HEK293 (cell line): ENCODE data around the gene WTAP.

ENCODE experiments used
- CTCF ChIP-seq: fragments of 450-650 bp; formaldehyde crosslinking; IDR thresholded peaks from 2 replicates; pipeline ENCODE4 v1.5.1; 2016; ENCODE audit warnings: missing biosample characterization, missing genetic modification characterization
- ELK4 ChIP-seq: IDR thresholded peaks from 2 replicates; pipeline ENCODE4 v1.6.1; 2011; ENCODE audit warnings: mild to moderate bottlenecking, low read depth, low read length, borderline replicate concordance
- FEZF1 ChIP-seq: fragments of 450-650 bp; formaldehyde crosslinking; IDR thresholded peaks from 2 replicates; pipeline ENCODE4 v1.5.1; 2016; ENCODE audit warnings: missing biosample characterization, missing genetic modification characterization
- YY1 ChIP-seq: fragments of 450-650 bp; formaldehyde crosslinking; IDR thresholded peaks from 2 replicates; pipeline ENCODE4 v1.5.1; 2018; ENCODE audit warnings: missing biosample characterization, missing genetic modification characterization
- ZNF114 ChIP-seq: fragments of 450-650 bp; formaldehyde crosslinking; IDR thresholded peaks from 2 replicates; pipeline ENCODE4 v1.5.0; 2017; ENCODE audit warnings: missing biosample characterization, missing genetic modification characterization
- ZNF133 ChIP-seq: fragments of 450-650 bp; formaldehyde crosslinking; IDR thresholded peaks from 2 replicates; pipeline ENCODE4 v1.5.1; 2016; ENCODE audit warnings: missing biosample characterization, missing genetic modification characterization
- ZNF148 ChIP-seq: fragments of 450-650 bp; formaldehyde crosslinking; IDR thresholded peaks from 2 replicates; pipeline ENCODE4 v1.5.0; 2017; ENCODE audit warnings: missing biosample characterization, missing genetic modification characterization, borderline replicate concordance
- ZNF239 ChIP-seq: fragments of 450-650 bp; formaldehyde crosslinking; IDR thresholded peaks from 2 replicates; pipeline ENCODE4 v1.5.1; 2016; ENCODE audit warnings: missing biosample characterization, missing genetic modification characterization
- ZNF416 ChIP-seq: fragments of 450-650 bp; formaldehyde crosslinking; IDR thresholded peaks from 2 replicates; pipeline ENCODE4 v1.5.1; 2016; ENCODE audit warnings: missing biosample characterization, missing genetic modification characterization
- ZNF426 ChIP-seq: fragments of 450-650 bp; formaldehyde crosslinking; IDR thresholded peaks from 2 replicates; pipeline ENCODE4 v1.5.1; 2017; ENCODE audit warnings: missing biosample characterization, missing genetic modification characterization, mild to moderate bottlenecking, inconsistent platforms, moderate library complexity
- ZNF560 ChIP-seq: fragments of 450-650 bp; formaldehyde crosslinking; IDR thresholded peaks from 2 replicates; pipeline ENCODE4 v1.5.1; 2017; ENCODE audit warnings: missing biosample characterization, missing genetic modification characterization, borderline replicate concordance
- TF ChIP-seq, protein P1 (sequence below): fragments of 450-650 bp; formaldehyde crosslinking; IDR thresholded peaks from 2 replicates; pipeline ENCODE4 v1.5.1; 2016; ENCODE audit warnings: missing biosample characterization, missing genetic modification characterization

DNA sequence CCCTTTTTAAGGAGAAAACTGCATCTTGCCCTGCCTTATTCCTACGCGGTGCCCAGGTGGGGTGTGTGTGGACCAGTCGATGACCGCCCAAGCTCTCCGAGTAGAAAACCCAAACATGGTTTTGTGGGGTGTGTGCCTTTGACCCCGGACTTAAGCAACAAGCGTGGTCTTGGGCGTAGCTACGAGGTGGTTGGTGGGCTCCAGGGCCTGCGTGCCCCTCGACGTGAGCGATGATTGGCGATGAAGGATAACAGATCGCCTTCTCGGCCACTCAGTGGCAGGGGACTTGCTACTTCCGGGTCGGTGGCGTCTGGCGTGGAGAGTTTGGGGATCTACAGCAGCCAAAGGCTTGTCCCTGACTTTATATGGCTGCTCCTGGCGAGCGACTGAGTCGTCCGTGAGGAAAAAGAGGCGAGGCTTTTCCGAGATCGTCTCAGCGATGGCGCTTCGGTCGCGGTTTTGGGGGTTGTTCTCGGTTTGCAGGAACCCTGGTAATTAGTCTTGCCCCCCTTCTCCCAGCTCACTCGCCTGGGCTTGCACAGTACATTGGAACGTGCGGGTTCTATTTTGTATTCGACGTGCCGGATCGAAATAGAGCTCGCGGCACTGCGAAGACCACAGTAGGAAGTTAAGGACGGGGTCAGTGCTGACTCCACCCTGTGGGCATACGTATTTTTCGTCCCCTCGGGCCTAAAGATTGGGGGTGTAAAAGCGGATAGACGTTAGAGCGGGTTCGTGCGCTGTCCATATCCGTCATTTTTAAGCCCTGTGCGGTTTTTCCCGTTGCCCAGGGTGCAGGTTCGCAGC is 63.0 kb downstream of the WTAP start, which contains the start of gene MRPL18:
- TF ChIP-seq ZNF416 (tag by site-specific recombination): no peak
- TF ChIP-seq CTCF (tag by site-specific recombination): no peak
- TF ChIP-seq ZNF239 (tag by site-specific recombination): no peak
- TF ChIP-seq ZNF114 (tag by site-specific recombination): no peak
- peak; percentile 27; the same call in 1 of the 2 replicates for TF ChIP-seq FEZF1 (tag by site-specific recombination)
- TF ChIP-seq ZNF133 (tag by site-specific recombination): no peak
- no peak; the same call in 1 of the 2 replicates for TF ChIP-seq YY1 (tag by site-specific recombination)
- no peak for TF ChIP-seq ZNF426 (tag by site-specific recombination)
- TF ChIP-seq ZNF560 (tag by site-specific recombination): no peak
- TF ChIP-seq ELK4: no peak
- TF ChIP-seq, protein P1, sequence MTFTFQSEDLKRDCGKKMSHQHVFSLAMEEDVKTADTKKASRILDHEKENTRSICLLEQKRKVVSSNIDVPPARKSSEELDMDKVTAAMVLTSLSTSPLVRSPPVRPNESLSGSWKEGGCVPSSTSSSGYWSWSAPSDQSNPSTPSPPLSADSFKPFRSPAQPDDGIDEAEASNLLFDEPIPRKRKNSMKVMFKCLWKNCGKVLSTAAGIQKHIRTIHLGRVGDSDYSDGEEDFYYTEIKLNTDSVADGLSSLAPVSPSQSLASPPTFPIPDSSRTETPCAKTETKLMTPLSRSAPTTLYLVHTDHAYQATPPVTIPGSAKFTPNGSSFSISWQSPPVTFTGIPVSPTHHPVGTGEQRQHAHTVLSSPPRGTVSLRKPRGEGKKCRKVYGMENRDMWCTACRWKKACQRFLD (tag by site-specific recombination): no peak
- TF ChIP-seq ZNF148 (tag by site-specific recombination): no peak
